ENCODE measurements around the gene TLK1.
A peak's percentile ranks its signal among the peaks of the same experiment; 100 is the strongest.

TLK1 gene

DNA sequence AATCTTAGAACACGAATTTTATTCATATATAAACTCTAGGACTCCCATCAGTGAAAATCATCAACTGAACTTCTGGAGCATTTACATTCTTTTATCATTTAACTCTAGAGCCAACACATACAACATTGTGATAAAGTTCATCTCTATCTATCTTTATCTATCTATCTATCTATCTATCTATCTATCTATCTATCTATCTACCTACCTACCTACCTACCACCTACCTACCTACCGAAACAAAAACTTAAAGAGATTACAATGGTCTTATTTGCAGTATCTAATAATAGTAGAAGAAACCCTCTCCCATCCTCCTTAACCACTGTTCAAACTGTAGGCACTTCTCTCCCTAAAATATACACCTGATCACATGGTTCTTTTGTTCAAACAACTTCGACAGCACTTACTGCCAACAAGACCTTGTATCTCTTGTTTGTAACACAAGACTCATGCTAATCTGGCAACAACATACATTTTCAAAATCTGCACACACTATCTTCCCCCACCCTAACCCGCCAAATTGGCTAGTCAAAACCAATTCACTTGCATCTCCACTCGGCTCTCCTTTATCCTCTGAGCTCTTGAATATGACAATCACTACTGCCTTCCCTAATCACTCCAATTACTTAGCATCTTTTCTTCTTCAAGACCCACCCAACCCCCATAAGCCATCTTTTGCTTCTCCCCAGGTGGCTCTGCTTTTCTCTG lies 162.6 kb downstream of the TLK1 start:
- in situ Hi-C loops (cut with HindIII; ENCODE audit: low sequenced_read_pairs), result no loop called here
- no peak for DNase-seq (ENCODE audit: low read depth)
- TF ChIP-seq, protein P1, sequence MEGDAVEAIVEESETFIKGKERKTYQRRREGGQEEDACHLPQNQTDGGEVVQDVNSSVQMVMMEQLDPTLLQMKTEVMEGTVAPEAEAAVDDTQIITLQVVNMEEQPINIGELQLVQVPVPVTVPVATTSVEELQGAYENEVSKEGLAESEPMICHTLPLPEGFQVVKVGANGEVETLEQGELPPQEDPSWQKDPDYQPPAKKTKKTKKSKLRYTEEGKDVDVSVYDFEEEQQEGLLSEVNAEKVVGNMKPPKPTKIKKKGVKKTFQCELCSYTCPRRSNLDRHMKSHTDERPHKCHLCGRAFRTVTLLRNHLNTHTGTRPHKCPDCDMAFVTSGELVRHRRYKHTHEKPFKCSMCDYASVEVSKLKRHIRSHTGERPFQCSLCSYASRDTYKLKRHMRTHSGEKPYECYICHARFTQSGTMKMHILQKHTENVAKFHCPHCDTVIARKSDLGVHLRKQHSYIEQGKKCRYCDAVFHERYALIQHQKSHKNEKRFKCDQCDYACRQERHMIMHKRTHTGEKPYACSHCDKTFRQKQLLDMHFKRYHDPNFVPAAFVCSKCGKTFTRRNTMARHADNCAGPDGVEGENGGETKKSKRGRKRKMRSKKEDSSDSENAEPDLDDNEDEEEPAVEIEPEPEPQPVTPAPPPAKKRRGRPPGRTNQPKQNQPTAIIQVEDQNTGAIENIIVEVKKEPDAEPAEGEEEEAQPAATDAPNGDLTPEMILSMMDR (IDR thresholded peaks at IDR 0.05; ENCODE audit: low read depth, low read length, missing control alignments), result no peak
- H3K4me3 ChIP-seq (ENCODE audit: low read depth, low read length), result no peak overlapping the region

DNA sequence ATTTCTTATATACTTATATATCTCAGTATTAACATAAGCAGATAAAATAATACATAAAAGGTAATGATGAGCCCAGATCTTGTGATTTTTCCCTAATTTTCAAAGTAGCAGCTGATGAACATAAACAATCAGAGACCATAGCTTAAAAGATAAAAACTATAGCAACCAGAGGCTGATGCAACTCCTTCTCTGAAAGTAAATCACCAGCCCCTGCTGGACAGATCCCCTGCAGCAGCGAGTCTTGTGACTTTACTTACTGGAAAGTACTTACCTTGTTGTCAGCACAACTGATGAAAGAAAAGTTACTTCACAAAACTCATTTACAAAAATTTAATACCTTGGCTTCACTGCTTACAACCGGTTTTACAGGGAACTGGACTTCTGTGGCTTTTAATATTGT lies 164.4 kb downstream of the TLK1 start:
- H3K4me3 ChIP-seq (ENCODE audit: low read depth, low read length), result no peak overlapping the region
- TF ChIP-seq, protein P1 (IDR thresholded peaks at IDR 0.05; ENCODE audit: low read depth, low read length, missing control alignments), result no peak
- in situ Hi-C loops (cut with HindIII; ENCODE audit: low sequenced_read_pairs), result no loop called here
- no peak for DNase-seq (ENCODE audit: low read depth)

DNA sequence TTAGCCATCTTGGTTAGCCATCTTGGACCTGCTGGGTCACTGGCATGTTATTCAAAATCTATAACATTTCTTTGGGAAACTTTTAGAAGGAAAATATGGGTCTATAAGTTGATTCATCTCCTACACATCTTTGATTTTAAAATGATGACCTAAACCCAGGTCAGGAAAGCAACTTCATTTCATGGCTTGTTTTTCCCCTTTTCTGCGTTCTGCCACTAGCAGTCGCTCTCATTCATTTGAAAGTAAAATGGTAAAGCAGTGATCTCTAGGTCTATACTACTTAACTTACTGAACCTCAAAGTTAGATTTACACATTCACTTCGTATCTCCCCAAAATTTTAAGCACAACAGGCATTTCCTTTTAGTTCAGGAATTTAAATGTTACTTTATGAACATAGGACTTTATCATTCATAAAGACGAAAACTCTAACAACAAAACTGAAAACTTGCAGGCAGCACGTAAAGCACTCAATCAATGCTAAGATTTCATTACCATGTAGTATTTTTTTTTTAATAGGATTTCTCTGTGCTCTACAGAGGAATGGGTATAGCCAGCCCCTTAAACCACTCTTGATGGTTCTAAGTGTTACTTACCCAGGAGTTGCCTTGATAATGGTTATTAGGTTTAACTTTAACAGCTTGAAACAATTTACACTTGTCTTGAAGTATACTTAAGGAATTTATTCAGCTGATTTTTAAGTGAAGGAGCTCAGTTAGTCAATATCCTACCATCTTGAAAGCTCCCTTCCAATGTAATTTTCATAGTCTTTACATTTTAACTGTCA lies 169.1 kb downstream of the TLK1 start:
- no peak for DNase-seq (ENCODE audit: low read depth)
- no peak overlapping the region for H3K4me3 ChIP-seq (ENCODE audit: low read depth, low read length)
- TF ChIP-seq, protein P1 (IDR thresholded peaks at IDR 0.05; ENCODE audit: low read depth, low read length, missing control alignments), result peak; percentile 37
- in situ Hi-C loops (cut with HindIII; ENCODE audit: low sequenced_read_pairs), result no loop called here

DNA sequence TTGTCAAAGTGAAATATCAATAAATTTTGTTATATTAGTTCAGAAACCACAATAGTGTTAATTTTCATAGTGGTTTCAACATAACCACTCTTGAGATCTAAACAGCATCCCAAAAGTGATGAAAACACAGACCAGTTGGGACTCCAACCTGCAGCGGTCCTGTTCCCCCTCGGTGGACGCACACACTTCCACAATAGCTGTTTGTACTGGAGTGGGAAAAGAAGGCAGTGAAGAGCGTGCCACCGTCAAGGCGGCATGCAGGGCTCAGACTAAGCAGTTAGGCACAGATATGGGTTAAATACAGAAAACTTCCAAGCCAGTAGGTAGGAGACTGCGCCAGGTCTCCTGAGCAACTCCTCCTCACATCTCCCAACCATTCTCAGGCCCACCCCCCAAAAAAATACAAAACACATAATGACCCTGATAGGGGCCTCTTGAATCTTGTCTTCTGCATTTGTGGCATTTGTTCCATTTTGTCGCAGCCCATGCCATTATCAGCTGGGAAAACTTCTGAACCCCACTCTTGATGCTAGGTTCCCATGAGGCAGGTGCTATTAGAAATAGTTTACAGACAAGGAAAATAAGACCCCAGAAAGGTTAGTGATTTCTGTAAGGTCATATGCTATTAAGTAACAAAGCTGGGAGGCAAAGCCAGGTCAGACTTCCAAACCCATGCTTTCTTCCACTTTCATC lies 174.0 kb downstream of the TLK1 start:
- in situ Hi-C loops (cut with HindIII; ENCODE audit: low sequenced_read_pairs), result no loop called here
- H3K4me3 ChIP-seq (ENCODE audit: low read depth, low read length), result no peak overlapping the region
- TF ChIP-seq, protein P1 (IDR thresholded peaks at IDR 0.05; ENCODE audit: low read depth, low read length, missing control alignments), result no peak
- no peak for DNase-seq (ENCODE audit: low read depth)

DNA sequence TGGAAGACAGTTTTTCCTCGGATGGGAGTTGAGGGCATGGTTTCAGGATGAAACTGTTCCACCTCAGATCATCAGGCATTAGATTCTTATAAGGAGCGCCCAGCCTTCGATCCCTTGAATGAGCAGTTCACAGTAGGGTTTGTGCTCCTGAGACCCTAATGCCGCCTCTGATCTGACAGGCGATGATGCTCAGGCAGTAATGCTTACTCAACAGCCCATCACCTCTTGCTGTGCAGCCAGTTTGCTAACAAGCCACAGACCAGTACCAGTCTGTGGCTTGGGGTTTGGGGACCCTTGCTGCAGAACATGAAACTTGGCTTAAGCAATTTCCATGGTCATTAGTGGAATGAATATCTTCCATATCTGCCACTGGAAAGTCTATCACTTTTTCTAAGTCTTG lies 175.3 kb downstream of the TLK1 start:
- DNase-seq (ENCODE audit: low read depth), result no peak
- TF ChIP-seq, protein P1 (IDR thresholded peaks at IDR 0.05; ENCODE audit: low read depth, low read length, missing control alignments), result no peak
- no peak overlapping the region for H3K4me3 ChIP-seq (ENCODE audit: low read depth, low read length)
- in situ Hi-C loops (cut with HindIII; ENCODE audit: low sequenced_read_pairs), result no loop called here

DNA sequence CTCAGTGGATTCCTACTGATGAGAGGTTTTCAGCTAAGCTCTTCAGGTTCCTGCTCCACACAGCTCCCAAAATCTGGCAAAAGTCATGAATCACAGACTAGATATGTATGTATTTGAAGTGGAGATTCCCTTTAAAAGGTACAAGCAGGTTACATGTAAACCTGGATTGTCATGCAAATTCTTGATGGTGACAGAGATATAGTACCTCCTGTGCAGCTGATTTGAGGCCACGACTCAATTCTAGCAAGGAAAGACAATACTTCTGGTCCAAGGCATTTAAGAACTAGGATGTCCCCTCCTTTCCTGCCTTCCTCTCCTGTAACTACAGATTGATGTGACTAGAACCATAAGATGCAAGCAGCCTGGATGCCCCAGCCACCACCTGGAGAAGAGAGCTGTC lies 176.6 kb downstream of the TLK1 start:
- in situ Hi-C loops (cut with HindIII; ENCODE audit: low sequenced_read_pairs), result no loop called here
- no peak for DNase-seq (ENCODE audit: low read depth)
- no peak overlapping the region for H3K4me3 ChIP-seq (ENCODE audit: low read depth, low read length)
- TF ChIP-seq, protein P1 (IDR thresholded peaks at IDR 0.05; ENCODE audit: low read depth, low read length, missing control alignments), result no peak
